ENCODE data around the gene COL15A1. TPM values are rescaled to one million over a fixed set of nuclear protein-coding genes. Genes with fewer than 3 reads are reported as not detected.

Gene COL15A1
- total RNA-seq, 2 donors from 2014 or later, result 0.11 to 0.82 TPM

- ATAC-seq (replicated peaks), result no peak
- Mint-ChIP-seq H3K9me3 (no peaks in the 10 kb centered on the region), H3K4me3 (no peak overlapping the region)
Observed at GRCh38 chr9:98995059-98995671, 51.5 kb downstream of the COL15A1 start.

GRCh38 chr9:98995971-98996504 is 52.3 kb downstream of the COL15A1 start:
- no peak overlapping the region for H3K4me3 Mint-ChIP-seq
- H3K36me3 Mint-ChIP-seq (ENCODE audit: low read depth), result no peaks in the 10 kb centered on the region
- H3K9me3 Mint-ChIP-seq, result no peaks in the 10 kb centered on the region
- ATAC-seq (replicated peaks), result no peak
- peaks cover 12% of the 10 kb centered on the region for H3K27me3 Mint-ChIP-seq
- peak overlapping the region; percentile 36 for H3K27ac Mint-ChIP-seq
- peaks cover 15% of the 10 kb centered on the region for H3K4me1 Mint-ChIP-seq

More at GRCh38 chr9:98995059-98995671, 51.5 kb downstream of the COL15A1 start:
- Mint-ChIP-seq H3K36me3 (ENCODE audit: low read depth) (no peaks in the 10 kb centered on the region), H3K27ac (peak overlapping the region; percentile 36), H3K4me1 (peaks cover 8% of the 10 kb centered on the region), H3K27me3 (peaks cover 12% of the 10 kb centered on the region)

- H3K9me3 Mint-ChIP-seq, result no peaks in the 10 kb centered on the region
- H3K4me1 Mint-ChIP-seq, result peaks cover 15% of the 10 kb centered on the region
- H3K36me3 Mint-ChIP-seq (ENCODE audit: low read depth), result no peaks in the 10 kb centered on the region
- no peak overlapping the region for H3K4me3 Mint-ChIP-seq
- H3K27ac Mint-ChIP-seq, result no peak overlapping the region
- peaks cover 12% of the 10 kb centered on the region for H3K27me3 Mint-ChIP-seq
- ATAC-seq (replicated peaks), result no peak
Observed at GRCh38 chr9:98997604-98998003, 53.9 kb downstream of the COL15A1 start.

- Mint-ChIP-seq H3K27me3 (peaks cover 12% of the 10 kb centered on the region), H3K27ac (no peak overlapping the region), H3K36me3 (ENCODE audit: low read depth) (no peaks in the 10 kb centered on the region), H3K9me3 (no peaks in the 10 kb centered on the region), H3K4me1 (peaks cover 10% of the 10 kb centered on the region), H3K4me3 (no peak overlapping the region)
- peak; percentile 71 for ATAC-seq (replicated peaks)
Observed at GRCh38 chr9:98998441-98999151, 54.9 kb downstream of the COL15A1 start.

GRCh38 chr9:98999152-98999525 is 55.4 kb downstream of the COL15A1 start:
- peaks cover 12% of the 10 kb centered on the region for H3K27me3 Mint-ChIP-seq
- no peaks in the 10 kb centered on the region for H3K36me3 Mint-ChIP-seq (ENCODE audit: low read depth)
- no peak overlapping the region for H3K4me3 Mint-ChIP-seq
- H3K9me3 Mint-ChIP-seq, result no peaks in the 10 kb centered on the region
- ATAC-seq (replicated peaks), result no peak
- no peak overlapping the region for H3K27ac Mint-ChIP-seq
- H3K4me1 Mint-ChIP-seq, result peaks cover 7% of the 10 kb centered on the region

- peaks cover 10% of the 10 kb centered on the region for H3K4me1 Mint-ChIP-seq
- peaks cover 5% of the 10 kb centered on the region for H3K27me3 Mint-ChIP-seq
- H3K9me3 Mint-ChIP-seq, result no peaks in the 10 kb centered on the region
- no peaks in the 10 kb centered on the region for H3K36me3 Mint-ChIP-seq (ENCODE audit: low read depth)
- peak; percentile 65 for ATAC-seq (replicated peaks)
- H3K27ac Mint-ChIP-seq, result no peak overlapping the region
- H3K4me3 Mint-ChIP-seq, result no peak overlapping the region
Observed at GRCh38 chr9:99000476-99001395, 57.0 kb downstream of the COL15A1 start.

- peak overlapping the region; percentile 10 for H3K27ac Mint-ChIP-seq
- no peaks in the 10 kb centered on the region for H3K36me3 Mint-ChIP-seq (ENCODE audit: low read depth)
- peaks cover 3% of the 10 kb centered on the region for H3K27me3 Mint-ChIP-seq
- ATAC-seq (replicated peaks), result no peak
- H3K4me3 Mint-ChIP-seq, result no peak overlapping the region
- H3K4me1 Mint-ChIP-seq, result peaks cover 10% of the 10 kb centered on the region
- H3K9me3 Mint-ChIP-seq, result no peaks in the 10 kb centered on the region
Observed at GRCh38 chr9:99001892-99002291, 58.2 kb downstream of the COL15A1 start.

GRCh38 chr9:99002706-99003105 is 59.0 kb downstream of the COL15A1 start:
- H3K4me3 Mint-ChIP-seq, result no peak overlapping the region
- peaks cover 10% of the 10 kb centered on the region for H3K4me1 Mint-ChIP-seq
- H3K36me3 Mint-ChIP-seq (ENCODE audit: low read depth), result no peaks in the 10 kb centered on the region
- H3K27ac Mint-ChIP-seq, result no peak overlapping the region
- H3K27me3 Mint-ChIP-seq, result peaks cover 3% of the 10 kb centered on the region
- ATAC-seq (replicated peaks), result no peak
- H3K9me3 Mint-ChIP-seq, result no peaks in the 10 kb centered on the region

- Mint-ChIP-seq H3K36me3 (ENCODE audit: low read depth) (no peaks in the 10 kb centered on the region), H3K27me3 (peaks cover 3% of the 10 kb centered on the region), H3K4me3 (no peak overlapping the region), H3K27ac (no peak overlapping the region), H3K9me3 (no peaks in the 10 kb centered on the region), H3K4me1 (peaks cover 10% of the 10 kb centered on the region)
- no peak for ATAC-seq (replicated peaks)
Observed at GRCh38 chr9:99003308-99003707, 59.6 kb downstream of the COL15A1 start.

- Mint-ChIP-seq H3K27me3 (no peaks in the 10 kb centered on the region), H3K9me3 (no peaks in the 10 kb centered on the region), H3K4me3 (no peak overlapping the region), H3K36me3 (ENCODE audit: low read depth) (no peaks in the 10 kb centered on the region), H3K4me1 (peaks cover 10% of the 10 kb centered on the region), H3K27ac (no peak overlapping the region)
- no peak for ATAC-seq (replicated peaks)
Observed at GRCh38 chr9:99004115-99004514, 60.4 kb downstream of the COL15A1 start.

- H3K27me3 Mint-ChIP-seq, result no peaks in the 10 kb centered on the region
- no peak overlapping the region for H3K27ac Mint-ChIP-seq
- H3K4me3 Mint-ChIP-seq, result no peak overlapping the region
- H3K4me1 Mint-ChIP-seq, result peaks cover 10% of the 10 kb centered on the region
- H3K36me3 Mint-ChIP-seq (ENCODE audit: low read depth), result no peaks in the 10 kb centered on the region
- peaks cover under 1% of the 10 kb centered on the region for H3K9me3 Mint-ChIP-seq
- no peak for ATAC-seq (replicated peaks)
Observed at GRCh38 chr9:99004717-99005460, 61.2 kb downstream of the COL15A1 start.

- H3K4me1 Mint-ChIP-seq, result peaks cover 6% of the 10 kb centered on the region
- no peak overlapping the region for H3K4me3 Mint-ChIP-seq
- H3K27me3 Mint-ChIP-seq, result no peaks in the 10 kb centered on the region
- no peak for ATAC-seq (replicated peaks)
- no peaks in the 10 kb centered on the region for H3K36me3 Mint-ChIP-seq (ENCODE audit: low read depth)
- peaks cover 5% of the 10 kb centered on the region for H3K9me3 Mint-ChIP-seq
- H3K27ac Mint-ChIP-seq, result no peak overlapping the region
Observed at GRCh38 chr9:99005651-99006050, 61.9 kb downstream of the COL15A1 start.

- Mint-ChIP-seq H3K27ac (no peak overlapping the region), H3K4me3 (no peak overlapping the region), H3K4me1 (peaks cover 3% of the 10 kb centered on the region), H3K27me3 (no peaks in the 10 kb centered on the region), H3K9me3 (peaks cover 5% of the 10 kb centered on the region), H3K36me3 (ENCODE audit: low read depth) (no peaks in the 10 kb centered on the region)
- ATAC-seq (replicated peaks), result no peak
Observed at GRCh38 chr9:99006511-99006910, 62.8 kb downstream of the COL15A1 start.

GRCh38 chr9:99006979-99007378 is 63.3 kb downstream of the COL15A1 start:
- no peak overlapping the region for H3K27ac Mint-ChIP-seq

More at GRCh38 chr9:99006979-99007378, 63.3 kb downstream of the COL15A1 start:
- Mint-ChIP-seq H3K36me3 (ENCODE audit: low read depth) (no peaks in the 10 kb centered on the region), H3K27me3 (no peaks in the 10 kb centered on the region), H3K4me3 (no peak overlapping the region), H3K4me1 (peaks cover 3% of the 10 kb centered on the region), H3K9me3 (peaks cover 5% of the 10 kb centered on the region)
- ATAC-seq (replicated peaks), result no peak
